Kidney (tissue), 14 donors: ENCODE measurements around the gene PALLD. TPM values are rescaled to one million over a fixed set of nuclear protein-coding genes. Genes with fewer than 3 reads are reported as not detected.
"Not testable (repeated sequence)": the region's sequence is repeated elsewhere in the genome, so short reads cannot be mapped to it uniquely, and the experiment has no call there.

Experiments used
- DNase-seq, 5 donors: peaks; one replicate each; pipeline ENCODE4 v3.0.0-alpha.2; 2013 to 2020
- FAIRE-seq: peaks from 2 replicates; lab custom pipeline; 2012; peaks lifted over from hg19 to GRCh38; lab: Jason Lieb, UNC
- H3K27ac ChIP-seq, 2 donors: one replicate each; pipeline ENCODE4 v1.7.0; 2013; ENCODE audit warnings: low read depth in 2 of 2, low read length in 2 of 2, inconsistent platforms in 1 of 2
- H3K27me3 ChIP-seq: one replicate; pipeline ENCODE4 v1.7.1; 2013; ENCODE audit warnings: low read length, inconsistent platforms; ENCODE audit not compliant: control insufficient read depth, insufficient read depth
- H3K36me3 ChIP-seq, 3 donors: one replicate each; pipeline versions ENCODE4 v1.7.0 to v1.7.1; 2013; ENCODE audit warnings: low read length in 3 of 3, control low read depth in 1 of 3, inconsistent platforms in 1 of 3; ENCODE audit not compliant: insufficient read depth in 3 of 3, control insufficient read depth in 2 of 3
- H3K4me1 ChIP-seq, 3 donors: one replicate each; pipeline versions ENCODE4 v1.7.0 to v1.7.1; 2013; ENCODE audit warnings: low read length in 3 of 3, inconsistent platforms in 1 of 3, low read depth in 1 of 3; ENCODE audit not compliant: control insufficient read depth in 2 of 3, insufficient read depth in 2 of 3
- H3K4me3 ChIP-seq, 3 donors: one replicate each; pipeline versions ENCODE4 v1.7.0 to v1.8.1; 2013; ENCODE audit warnings: low read length in 3 of 3, control low read depth in 1 of 3, inconsistent platforms in 1 of 3
- H3K9ac ChIP-seq, 3 donors: one replicate each; pipeline versions ENCODE4 v1.7.0 to v1.7.1; 2013; ENCODE audit warnings: low read length in 3 of 3, control low read depth in 1 of 3, inconsistent platforms in 1 of 3
- H3K9me3 ChIP-seq, 3 donors: one replicate each; pipeline versions ENCODE4 v1.7.0 to v1.7.1; 2013; ENCODE audit warnings: low read length in 3 of 3, control low read depth in 1 of 3, inconsistent platforms in 1 of 3; ENCODE audit not compliant: control insufficient read depth in 2 of 3, insufficient read depth in 1 of 3
- intact Hi-C: fragments of 100-400 bp; cut with DNase I; formaldehyde crosslinking; loops from one replicate; pipeline ENCODE4 v1.11.1; 2022
- polyA plus RNA-seq: library from polyadenylated mRNA; stranded (reverse); fragments of 350-450 nt; fragmentation: Illumina TruSeq; extraction: RNeasy Lipid Tissue Mini Kit (QIAGEN cat#74804); gene quantifications from one replicate; pipeline ENCODE4 v1.2.3, GENCODE V29; 2014; ENCODE audit warnings: low read depth, low replicate concordance; ENCODE audit not compliant: insufficient read depth
- total RNA-seq: library from RNA; stranded (reverse); fragmentation: NEBNext Ultra II Directional; extraction: Animal tissue kit (Norgen Biotek cat#: 25700); gene quantifications from one replicate; pipeline ENCODE4 v1.2.1, GENCODE V29; 2021
- TF ChIP-seq, protein P1 (sequence below): IDR thresholded peaks from 3 replicates; pipeline ENCODE4 v1.5.1; 2012; ENCODE audit warnings: mild to moderate bottlenecking, moderate library complexity, borderline replicate concordance; ENCODE audit not compliant: insufficient read depth; ENCODE audit errors: extremely low read depth
- donor health status: control.
- donor health status: control.
- donor health status: control.
- donor health status: control.
- donor health status: control.
- donor health status: DM: yes; HTN: yes; CAD: no.
- donor health status: Normal renal cell carcinoma (clear cell type).

Gene PALLD
- total and polyA plus RNA-seq, 2 donors from 2014 or later, result 43.4 to 120 TPM

- no peak overlapping the region for H3K4me3 ChIP-seq
- H3K9me3 ChIP-seq, result no peaks in the 10 kb centered on the region
- H3K9ac ChIP-seq, result no peak overlapping the region
- H3K27ac ChIP-seq, result no peak overlapping the region
- FAIRE-seq (no peak), DNase-seq (no peak)
- H3K4me1 ChIP-seq, result peaks cover 0 to 4% (median 0%) of the 10 kb centered on the region in 3 donors
- intact Hi-C loops, result no loop called here
- no peaks in the 10 kb centered on the region for H3K36me3 ChIP-seq
- TF ChIP-seq, protein P1, sequence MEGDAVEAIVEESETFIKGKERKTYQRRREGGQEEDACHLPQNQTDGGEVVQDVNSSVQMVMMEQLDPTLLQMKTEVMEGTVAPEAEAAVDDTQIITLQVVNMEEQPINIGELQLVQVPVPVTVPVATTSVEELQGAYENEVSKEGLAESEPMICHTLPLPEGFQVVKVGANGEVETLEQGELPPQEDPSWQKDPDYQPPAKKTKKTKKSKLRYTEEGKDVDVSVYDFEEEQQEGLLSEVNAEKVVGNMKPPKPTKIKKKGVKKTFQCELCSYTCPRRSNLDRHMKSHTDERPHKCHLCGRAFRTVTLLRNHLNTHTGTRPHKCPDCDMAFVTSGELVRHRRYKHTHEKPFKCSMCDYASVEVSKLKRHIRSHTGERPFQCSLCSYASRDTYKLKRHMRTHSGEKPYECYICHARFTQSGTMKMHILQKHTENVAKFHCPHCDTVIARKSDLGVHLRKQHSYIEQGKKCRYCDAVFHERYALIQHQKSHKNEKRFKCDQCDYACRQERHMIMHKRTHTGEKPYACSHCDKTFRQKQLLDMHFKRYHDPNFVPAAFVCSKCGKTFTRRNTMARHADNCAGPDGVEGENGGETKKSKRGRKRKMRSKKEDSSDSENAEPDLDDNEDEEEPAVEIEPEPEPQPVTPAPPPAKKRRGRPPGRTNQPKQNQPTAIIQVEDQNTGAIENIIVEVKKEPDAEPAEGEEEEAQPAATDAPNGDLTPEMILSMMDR, result no peak
- no peaks in the 10 kb centered on the region for H3K27me3 ChIP-seq
Measured at GRCh38 chr4:168699224-168699878, 202.5 kb downstream of the PALLD start.

GRCh38 chr4:168701061-168701460 is 204.2 kb downstream of the PALLD start:
- DNase-seq, result no peak
- no peaks in the 10 kb centered on the region for H3K36me3 ChIP-seq
- TF ChIP-seq, protein P1, result no peak
- no peak for FAIRE-seq
- no peaks in the 10 kb centered on the region for H3K4me1 ChIP-seq
- intact Hi-C loops, result no loop called here
- no peak overlapping the region for H3K9ac ChIP-seq
- no peaks in the 10 kb centered on the region for H3K27me3 ChIP-seq
- no peaks in the 10 kb centered on the region for H3K9me3 ChIP-seq
- H3K27ac ChIP-seq, result no peak overlapping the region
- no peak overlapping the region for H3K4me3 ChIP-seq

DNA sequence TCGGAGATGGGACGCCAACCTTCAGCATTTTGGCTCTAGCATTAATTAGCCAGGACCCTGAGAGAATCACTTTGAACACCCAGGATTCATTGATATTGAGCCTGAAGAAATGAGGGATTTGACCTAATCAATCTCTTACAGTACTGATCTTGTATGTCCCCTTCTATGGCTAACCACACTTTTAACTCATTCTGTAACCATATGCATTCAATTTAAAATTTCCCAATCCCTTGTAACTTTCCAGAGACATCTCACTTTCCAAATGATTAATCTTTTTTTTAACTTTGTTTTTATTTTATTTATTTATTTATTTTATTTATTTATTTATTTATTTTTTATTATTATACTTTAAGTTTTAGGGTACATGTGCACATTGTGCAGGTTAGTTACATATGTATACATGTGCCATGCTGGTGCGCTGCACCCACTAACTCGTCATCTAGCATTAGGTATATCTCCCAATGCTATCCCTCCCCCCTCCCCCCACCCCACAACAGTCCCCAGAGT is 205.8 kb downstream of the PALLD start:
- H3K9me3 ChIP-seq, H3K4me1 ChIP-seq, H3K27me3 ChIP-seq, H3K27ac ChIP-seq, H3K9ac ChIP-seq, H3K36me3 ChIP-seq, intact Hi-C loops, DNase-seq, H3K4me3 ChIP-seq: not testable (repeated sequence)
- peak; percentile 45 for FAIRE-seq

DNA sequence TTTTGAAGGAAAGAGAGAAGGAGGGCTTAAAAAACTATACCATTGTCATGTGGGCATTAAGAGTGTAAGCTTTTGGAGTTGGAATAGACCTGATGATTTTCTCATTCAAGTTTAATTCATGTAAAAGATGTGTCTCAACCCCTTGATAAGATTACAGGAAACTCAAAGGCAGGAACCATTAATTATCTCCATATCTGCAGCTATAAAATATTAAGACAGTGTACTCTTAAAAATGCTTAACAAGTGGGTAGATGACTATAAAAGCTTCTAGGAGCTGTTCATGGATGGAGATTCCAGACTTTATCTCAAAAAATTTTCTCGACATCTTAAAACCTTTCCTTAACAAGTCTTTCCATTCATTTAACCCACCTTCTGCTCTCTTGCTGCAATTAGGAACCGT is 208.3 kb downstream of the PALLD start:
- TF ChIP-seq, protein P1, result no peak
- no peak for FAIRE-seq

More for the DNA sequence above, 208.3 kb downstream of the PALLD start:
- DNase-seq, result no peak
- no peaks in the 10 kb centered on the region for H3K36me3 ChIP-seq
- H3K27me3 ChIP-seq, result no peaks in the 10 kb centered on the region
- no peak overlapping the region for H3K4me3 ChIP-seq
- no peak overlapping the region for H3K27ac ChIP-seq
- no peak overlapping the region for H3K9ac ChIP-seq
- intact Hi-C loops, result no loop called here
- H3K9me3 ChIP-seq, result no peaks in the 10 kb centered on the region
- no peaks in the 10 kb centered on the region for H3K4me1 ChIP-seq
